Mucosa of rectum (tissue), 2 donors: Measurements from ENCODE around the gene OTOGL.

ENCODE experiments used
- H3K27ac ChIP-seq, 2 donors: one replicate each; pipeline ENCODE4 v1.7.0; 2013; ENCODE audit warnings: inconsistent platforms in 2 of 2, low read depth in 2 of 2, low read length in 2 of 2
- H3K27me3 ChIP-seq, 2 donors: one replicate each; pipeline ENCODE4 v1.7.0; 2013; ENCODE audit warnings: low read length in 2 of 2; ENCODE audit not compliant: control insufficient read depth in 2 of 2, insufficient read depth in 2 of 2
- H3K36me3 ChIP-seq, 2 donors: one replicate each; pipeline ENCODE4 v1.7.0; 2013; ENCODE audit warnings: low read length in 2 of 2; ENCODE audit not compliant: control insufficient read depth in 2 of 2, insufficient read depth in 2 of 2
- H3K4me1 ChIP-seq, 2 donors: one replicate each; pipeline ENCODE4 v1.7.0; 2013; ENCODE audit warnings: low read length in 2 of 2, mild to moderate bottlenecking in 1 of 2; ENCODE audit not compliant: control insufficient read depth in 2 of 2, insufficient read depth in 2 of 2
- H3K4me3 ChIP-seq, 2 donors: one replicate each; pipeline ENCODE4 v1.7.0; 2013; ENCODE audit warnings: low read length in 2 of 2
- H3K9ac ChIP-seq, 2 donors: one replicate each; pipeline ENCODE4 v1.7.0; 2013; ENCODE audit warnings: low read length in 2 of 2, low read depth in 1 of 2, mild to moderate bottlenecking in 1 of 2
- H3K9me3 ChIP-seq, 2 donors: one replicate each; pipeline ENCODE4 v1.7.0; 2013; ENCODE audit warnings: low read length in 2 of 2; ENCODE audit not compliant: control insufficient read depth in 2 of 2
- donor health status: healthy.
- donor health status: Normal muscosa, but diverticular disease.

The OTOGL gene, protein sequence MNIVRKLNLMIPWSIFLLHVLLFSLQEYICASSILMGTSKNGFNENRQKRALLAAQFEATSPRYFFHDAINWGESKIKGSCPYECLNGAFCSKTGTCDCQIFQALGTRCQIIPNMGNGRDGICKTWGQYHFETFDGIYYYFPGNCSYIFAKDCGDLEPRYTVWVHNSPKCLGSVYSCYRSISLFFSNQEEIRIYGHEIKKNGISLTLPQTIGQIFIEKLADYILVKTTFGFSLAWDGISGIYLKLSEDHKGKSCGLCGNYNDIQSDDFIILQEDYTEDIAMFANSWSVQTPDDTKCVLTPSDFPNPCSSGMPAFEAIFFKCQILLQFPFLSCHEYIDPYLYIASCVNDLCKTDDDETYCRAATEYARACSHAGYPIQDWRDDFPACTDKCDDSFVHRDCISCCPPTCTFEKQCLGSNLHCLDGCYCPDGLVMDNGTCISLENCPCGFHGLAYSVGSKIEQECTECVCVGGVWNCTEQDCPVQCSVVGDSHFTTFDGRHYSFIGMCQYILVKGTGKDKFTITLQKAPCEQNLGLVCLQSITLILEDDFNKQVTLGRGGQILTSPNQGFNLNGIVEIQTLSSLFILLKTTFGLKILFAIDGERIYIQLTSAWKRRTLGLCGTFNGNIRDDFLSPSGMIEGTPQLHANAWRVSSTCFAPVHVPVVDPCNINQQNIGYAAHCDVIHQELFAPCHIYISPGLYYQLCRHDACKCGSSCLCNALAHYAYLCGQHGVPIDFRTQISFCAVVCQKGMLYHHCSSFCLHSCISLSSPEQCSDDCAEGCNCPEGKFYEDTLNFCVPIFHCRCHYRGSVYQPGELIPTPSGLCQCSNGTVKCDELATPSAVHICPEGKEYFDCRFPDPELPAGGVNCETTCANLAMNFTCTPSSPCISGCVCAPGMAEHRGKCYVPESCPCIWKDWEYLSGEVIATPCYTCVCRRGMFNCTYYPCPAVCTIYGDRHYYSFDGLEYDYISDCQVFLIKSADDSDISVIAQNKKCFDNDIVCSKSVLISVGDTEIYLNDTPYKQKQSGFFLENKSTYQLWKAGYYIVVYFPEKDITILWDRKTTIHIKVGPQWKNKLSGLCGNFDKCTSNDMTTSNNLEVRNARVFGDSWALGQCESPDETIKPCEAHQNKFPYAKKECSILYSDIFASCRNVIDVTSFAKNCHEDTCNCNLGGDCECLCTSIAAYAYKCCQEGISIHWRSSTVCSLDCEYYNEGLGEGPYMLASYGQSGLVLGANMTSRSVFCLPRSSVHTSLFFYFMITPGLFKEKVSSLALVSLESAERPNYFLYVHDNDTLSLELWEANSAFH (N-terminal part only)

DNA sequence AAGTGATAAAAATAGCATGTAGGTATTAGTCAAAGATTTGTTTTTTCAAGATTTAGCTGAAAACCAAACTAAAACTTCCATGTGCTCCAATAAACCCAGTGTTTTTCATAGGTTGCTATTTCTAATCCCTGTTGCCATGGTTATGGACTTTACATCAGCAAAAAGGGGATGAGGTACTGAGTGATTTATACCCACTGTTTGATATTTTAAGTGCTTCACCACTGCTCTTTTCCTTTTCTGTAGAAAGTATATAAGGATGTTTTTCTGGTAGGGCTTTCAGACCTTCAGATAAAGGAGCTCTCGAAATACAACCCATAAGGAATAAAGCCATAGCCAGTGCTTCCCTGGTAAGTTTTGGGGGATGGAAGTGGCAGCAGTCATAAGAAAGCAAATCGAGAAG, at the start of gene OTOGL:
OTOGL (plus strand) TSS at position 279 of the 400 bp plus-strand sequence. CDS start 109,895 bp downstream, outside the sequence.
- H3K4me3 ChIP-seq, result no peak within 1 kb of the TSS
- H3K4me1 ChIP-seq, result no peaks in the 10 kb centered on the region
- H3K27ac ChIP-seq, result no peak within 1 kb of the TSS
- H3K36me3 ChIP-seq, result no peaks in the 10 kb centered on the region
- H3K27me3 ChIP-seq, result no peaks in the 10 kb centered on the region
- H3K9ac ChIP-seq, result no peak within 1 kb of the TSS
- no peaks in the 10 kb centered on the region for H3K9me3 ChIP-seq

- H3K9ac ChIP-seq, result no peak overlapping the region
- H3K27me3 ChIP-seq, result no peaks in the 10 kb centered on the region
Measured at GRCh38 chr12:80050236-80050635, 49.1 kb upstream of the OTOGL start.

GRCh38 chr12:80053051-80053790, 46.1 kb upstream of the OTOGL start:
- Histone ChIP-seq H3K4me1 (no peaks in the 10 kb centered on the region), H3K36me3 (no peaks in the 10 kb centered on the region), H3K27ac (no peak overlapping the region), H3K4me3 (no peak overlapping the region), H3K27me3 (no peaks in the 10 kb centered on the region), H3K9ac (no peak overlapping the region), H3K9me3 (no peaks in the 10 kb centered on the region)

More at GRCh38 chr12:80050236-80050635, 49.1 kb upstream of the OTOGL start:
- H3K27ac ChIP-seq, result no peak overlapping the region
- H3K4me3 ChIP-seq, result no peak overlapping the region
- H3K4me1 ChIP-seq, result no peaks in the 10 kb centered on the region
- no peaks in the 10 kb centered on the region for H3K36me3 ChIP-seq
- no peaks in the 10 kb centered on the region for H3K9me3 ChIP-seq

DNA sequence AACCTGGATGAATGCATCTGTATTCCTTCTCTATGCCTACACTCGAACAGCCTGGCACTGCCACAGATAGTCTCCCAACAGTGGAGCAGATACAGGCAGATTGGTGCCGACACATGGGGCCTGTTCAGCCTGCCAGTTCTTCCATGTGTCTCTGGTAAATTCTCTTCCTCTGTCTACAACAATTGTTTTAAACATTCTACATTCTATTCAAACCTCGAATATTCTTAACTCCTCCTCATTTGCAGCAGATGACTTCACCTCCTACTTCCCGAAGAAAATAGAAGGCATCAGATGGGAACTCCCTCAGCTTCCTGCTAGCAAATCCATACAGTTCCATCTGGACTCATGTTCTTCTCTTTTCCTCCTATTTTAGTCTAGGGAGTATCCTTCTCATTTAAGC, 43.1 kb upstream of the OTOGL start:
- H3K9ac ChIP-seq, result no peak overlapping the region
- H3K27ac ChIP-seq, result no peak overlapping the region

GRCh38 chr12:80056845-80057244, 42.5 kb upstream of the OTOGL start:
- H3K4me3 ChIP-seq, result no peak overlapping the region
- H3K27ac ChIP-seq, result no peak overlapping the region
- no peak overlapping the region for H3K9ac ChIP-seq
- H3K36me3 ChIP-seq, result no peaks in the 10 kb centered on the region
- H3K9me3 ChIP-seq, result no peaks in the 10 kb centered on the region
- no peaks in the 10 kb centered on the region for H3K27me3 ChIP-seq
- H3K4me1 ChIP-seq, result no peaks in the 10 kb centered on the region

More for the DNA sequence above, 43.1 kb upstream of the OTOGL start:
- no peak overlapping the region for H3K4me3 ChIP-seq
- H3K36me3 ChIP-seq, result no peaks in the 10 kb centered on the region
- no peaks in the 10 kb centered on the region for H3K9me3 ChIP-seq
- no peaks in the 10 kb centered on the region for H3K27me3 ChIP-seq
- H3K4me1 ChIP-seq, result no peaks in the 10 kb centered on the region

DNA sequence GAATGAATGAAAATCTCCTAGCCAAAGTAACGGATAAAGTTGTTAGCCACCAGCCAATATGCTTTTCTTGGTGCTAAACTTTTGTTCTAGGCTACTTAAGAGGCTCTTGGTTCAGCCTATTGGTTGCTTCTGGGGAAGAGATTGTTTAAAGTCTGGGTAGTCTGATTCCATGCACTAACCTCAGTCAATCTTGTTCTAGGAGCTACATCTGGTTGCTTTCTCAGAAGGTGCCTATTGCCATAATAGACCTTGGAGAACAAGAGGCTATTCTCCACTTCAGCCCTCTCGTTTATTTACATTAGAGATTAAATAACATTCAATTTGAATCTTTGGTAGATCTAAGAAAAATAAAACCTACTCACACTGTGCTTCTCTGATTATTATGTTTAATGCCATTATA, 40.8 kb upstream of the OTOGL start:
- Histone ChIP-seq H3K27ac (no peak overlapping the region), H3K36me3 (no peaks in the 10 kb centered on the region), H3K4me1 (no peaks in the 10 kb centered on the region), H3K27me3 (no peaks in the 10 kb centered on the region), H3K4me3 (no peak overlapping the region), H3K9me3 (no peaks in the 10 kb centered on the region), H3K9ac (no peak overlapping the region)

DNA sequence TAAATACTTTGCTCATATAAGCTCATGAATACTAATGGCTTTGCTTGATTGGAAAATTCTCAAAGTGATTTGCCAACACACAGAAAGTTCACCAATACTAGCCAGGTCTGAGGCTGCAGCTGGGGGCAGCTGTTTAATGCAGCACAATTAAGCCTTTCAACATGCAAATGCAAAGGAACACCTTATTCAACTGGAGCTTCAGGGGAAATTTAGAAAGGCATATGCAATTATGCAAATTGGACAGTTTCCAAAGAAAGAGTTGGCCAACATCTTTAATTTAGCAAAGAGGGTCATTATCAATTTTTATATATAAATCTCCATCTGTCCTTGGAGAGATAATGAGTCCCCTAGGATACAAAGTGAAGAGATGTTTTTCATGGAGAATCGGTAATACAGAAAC, 40.2 kb upstream of the OTOGL start:
- no peak overlapping the region for H3K4me3 ChIP-seq
- H3K4me1 ChIP-seq, result no peaks in the 10 kb centered on the region
- no peak overlapping the region for H3K9ac ChIP-seq
- no peaks in the 10 kb centered on the region for H3K27me3 ChIP-seq
- no peak overlapping the region for H3K27ac ChIP-seq
- no peaks in the 10 kb centered on the region for H3K36me3 ChIP-seq
- no peaks in the 10 kb centered on the region for H3K9me3 ChIP-seq

DNA sequence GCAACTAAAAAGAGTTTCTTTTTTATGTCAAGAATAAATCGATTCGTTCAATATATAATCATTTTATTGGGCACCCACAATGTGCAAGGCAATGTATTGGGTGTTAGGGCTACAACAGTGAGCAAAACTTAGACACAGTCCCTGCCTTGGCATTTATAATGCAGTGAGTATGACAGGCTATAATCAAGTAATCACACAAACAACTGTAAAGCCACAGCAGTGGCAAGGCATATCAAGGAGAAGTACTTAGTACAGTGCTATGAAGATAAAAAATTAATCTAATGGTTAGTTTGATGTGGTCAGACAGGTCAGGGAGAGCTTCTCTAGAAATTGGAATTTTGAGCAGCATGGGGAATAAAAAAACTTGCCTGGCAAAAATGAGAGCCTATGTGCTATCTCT, 39.5 kb upstream of the OTOGL start:
- Histone ChIP-seq H3K36me3 (no peaks in the 10 kb centered on the region), H3K9ac (no peak overlapping the region), H3K9me3 (no peaks in the 10 kb centered on the region), H3K27me3 (no peaks in the 10 kb centered on the region), H3K27ac (no peak overlapping the region), H3K4me1 (no peaks in the 10 kb centered on the region), H3K4me3 (no peak overlapping the region)

DNA sequence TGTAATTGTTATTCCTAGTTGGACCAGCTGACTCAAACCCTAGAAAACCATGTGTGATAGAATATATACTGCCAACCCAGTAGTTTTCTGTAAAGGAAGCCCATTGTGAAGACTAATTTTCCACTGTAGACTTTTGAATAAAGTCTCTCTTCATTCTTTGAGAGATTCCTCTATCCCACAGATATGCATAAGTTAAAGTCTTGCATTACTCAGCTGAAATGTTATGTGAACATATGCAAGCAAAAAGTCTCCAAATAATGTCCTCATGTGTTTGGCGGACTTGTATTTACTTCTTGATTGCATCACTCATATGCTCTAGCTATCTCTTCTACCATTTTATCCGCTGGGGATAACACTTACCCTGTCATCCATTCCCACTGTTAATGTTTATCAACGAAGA, 35.1 kb upstream of the OTOGL start:
- no peaks in the 10 kb centered on the region for H3K9me3 ChIP-seq
- H3K9ac ChIP-seq, result no peak overlapping the region
- no peak overlapping the region for H3K27ac ChIP-seq
- no peaks in the 10 kb centered on the region for H3K4me1 ChIP-seq
- H3K27me3 ChIP-seq, result no peaks in the 10 kb centered on the region
- H3K36me3 ChIP-seq, result no peaks in the 10 kb centered on the region
- H3K4me3 ChIP-seq, result no peak overlapping the region
